Midbrain (tissue), 1 donor: ENCODE measurements around the gene KRTAP26-1.

Experiments
- DNase-seq: peaks from one replicate; lab custom pipeline; 2025; lab: John Stamatoyannopoulos, UW

KRTAP26-1 gene

GRCh38 chr21:30271156-30271555, 49.0 kb downstream of the KRTAP26-1 start:
- DNase-seq, result no peak

GRCh38 chr21:30269803-30270530, 50.1 kb downstream of the KRTAP26-1 start:
- DNase-seq, result no peak
